Activated CD8-positive, alpha-beta memory T cell treated with anti-CD3 and anti-CD28 coated beads, Interleukin-2, amount 50 U/mL, for 48 hours (primary cell): Measurements from ENCODE around the gene IL7R.

ENCODE experiments used
- DNase-seq: peaks from one replicate; pipeline ENCODE4 v3.0.0-alpha.2; 2020

IL7R gene, protein sequence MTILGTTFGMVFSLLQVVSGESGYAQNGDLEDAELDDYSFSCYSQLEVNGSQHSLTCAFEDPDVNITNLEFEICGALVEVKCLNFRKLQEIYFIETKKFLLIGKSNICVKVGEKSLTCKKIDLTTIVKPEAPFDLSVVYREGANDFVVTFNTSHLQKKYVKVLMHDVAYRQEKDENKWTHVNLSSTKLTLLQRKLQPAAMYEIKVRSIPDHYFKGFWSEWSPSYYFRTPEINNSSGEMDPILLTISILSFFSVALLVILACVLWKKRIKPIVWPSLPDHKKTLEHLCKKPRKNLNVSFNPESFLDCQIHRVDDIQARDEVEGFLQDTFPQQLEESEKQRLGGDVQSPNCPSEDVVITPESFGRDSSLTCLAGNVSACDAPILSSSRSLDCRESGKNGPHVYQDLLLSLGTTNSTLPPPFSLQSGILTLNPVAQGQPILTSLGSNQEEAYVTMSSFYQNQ

DNA sequence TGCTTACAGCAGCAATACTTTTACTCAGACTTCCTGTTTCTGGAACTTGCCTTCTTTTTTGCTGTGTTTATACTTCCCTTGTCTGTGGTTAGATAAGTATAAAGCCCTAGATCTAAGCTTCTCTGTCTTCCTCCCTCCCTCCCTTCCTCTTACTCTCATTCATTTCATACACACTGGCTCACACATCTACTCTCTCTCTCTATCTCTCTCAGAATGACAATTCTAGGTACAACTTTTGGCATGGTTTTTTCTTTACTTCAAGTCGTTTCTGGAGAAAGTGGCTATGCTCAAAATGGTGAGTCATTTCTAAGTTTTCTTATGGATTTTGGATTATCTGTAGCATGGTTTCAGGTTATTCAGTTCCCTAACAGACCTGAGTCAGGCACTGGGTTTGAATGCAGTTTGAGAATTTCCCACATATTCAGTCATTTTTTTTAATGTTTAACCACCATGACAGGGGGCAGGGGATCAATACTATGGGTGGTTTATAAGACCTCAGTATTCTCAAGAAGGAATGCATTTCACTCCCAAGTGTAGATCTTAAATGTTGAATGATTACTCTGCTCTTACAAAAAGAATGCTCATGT is at the start of gene IL7R:
TSS of gene IL7R (plus strand) at position 127 of the 587 bp plus-strand sequence. CDS start at position 214, 87 bp downstream.
- DNase-seq: no peak

DNA sequence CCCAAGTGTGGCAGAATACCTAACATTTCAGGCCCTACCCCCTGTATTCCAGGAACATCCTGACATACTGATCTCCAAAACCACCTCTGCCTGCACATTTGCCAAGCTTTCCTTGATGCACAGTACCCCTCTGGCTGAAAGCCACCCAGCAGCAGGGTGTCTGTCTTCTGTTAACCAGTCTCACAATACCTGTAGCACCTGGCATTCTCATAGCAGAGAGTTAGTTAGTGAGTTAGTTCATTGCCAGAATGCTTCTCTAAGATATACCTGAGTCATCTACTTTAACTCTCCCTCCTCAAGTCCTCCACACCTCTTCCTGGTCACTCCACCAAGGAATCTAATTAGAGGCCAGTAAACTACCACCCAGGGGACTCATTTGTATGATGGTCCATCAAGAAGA is 46.1 kb upstream of the IL7R start:
- no peak for DNase-seq

DNA sequence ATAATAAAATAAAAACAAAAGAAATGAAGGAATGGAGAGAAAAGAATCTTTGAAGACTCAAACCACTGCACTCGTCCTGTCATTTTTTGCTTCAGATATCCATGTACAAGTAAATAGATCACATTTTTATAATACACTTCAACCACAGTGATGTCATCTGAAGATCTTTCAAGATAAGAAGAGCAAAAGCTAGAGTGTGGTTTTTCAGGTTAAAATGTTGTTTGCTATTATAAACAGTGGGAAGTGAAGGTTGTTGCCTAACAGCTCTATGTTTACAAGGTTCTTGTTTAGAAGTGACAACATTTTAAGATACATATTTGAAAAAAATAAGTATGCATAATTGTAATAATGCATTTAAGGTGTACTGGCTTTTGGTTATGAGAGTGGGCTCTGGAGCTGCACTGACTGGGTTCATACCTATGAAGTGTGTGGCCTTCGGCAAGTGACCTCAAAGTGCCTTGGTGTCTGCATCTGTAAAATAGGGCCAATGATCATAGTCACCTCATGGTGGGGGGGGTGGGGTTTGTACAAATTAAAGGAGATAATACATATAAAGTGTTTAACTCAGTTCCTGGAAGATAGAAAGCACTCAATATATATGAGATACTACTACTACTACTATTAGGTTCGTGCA is 45.5 kb upstream of the IL7R start:
- DNase-seq: no peak

DNA sequence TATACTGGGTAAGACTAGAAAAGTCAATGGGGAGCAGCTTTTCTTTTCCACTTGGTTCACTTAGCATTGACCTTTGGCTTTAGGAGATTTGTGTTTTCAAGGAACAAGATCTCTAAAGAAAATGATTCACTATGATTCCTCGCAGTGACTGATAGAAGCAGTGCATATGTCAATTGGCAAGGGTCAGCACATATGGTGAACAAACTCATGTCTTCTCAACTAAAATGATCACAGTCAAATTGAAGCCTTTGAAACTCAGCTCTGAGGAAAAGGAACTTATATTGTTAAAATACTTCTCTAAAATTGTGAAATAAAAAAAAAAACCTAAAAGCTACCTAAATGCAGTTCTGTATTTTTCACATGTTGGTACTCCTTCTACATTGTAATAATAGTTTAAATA is 43.2 kb upstream of the IL7R start:
- DNase-seq: no peak

DNA sequence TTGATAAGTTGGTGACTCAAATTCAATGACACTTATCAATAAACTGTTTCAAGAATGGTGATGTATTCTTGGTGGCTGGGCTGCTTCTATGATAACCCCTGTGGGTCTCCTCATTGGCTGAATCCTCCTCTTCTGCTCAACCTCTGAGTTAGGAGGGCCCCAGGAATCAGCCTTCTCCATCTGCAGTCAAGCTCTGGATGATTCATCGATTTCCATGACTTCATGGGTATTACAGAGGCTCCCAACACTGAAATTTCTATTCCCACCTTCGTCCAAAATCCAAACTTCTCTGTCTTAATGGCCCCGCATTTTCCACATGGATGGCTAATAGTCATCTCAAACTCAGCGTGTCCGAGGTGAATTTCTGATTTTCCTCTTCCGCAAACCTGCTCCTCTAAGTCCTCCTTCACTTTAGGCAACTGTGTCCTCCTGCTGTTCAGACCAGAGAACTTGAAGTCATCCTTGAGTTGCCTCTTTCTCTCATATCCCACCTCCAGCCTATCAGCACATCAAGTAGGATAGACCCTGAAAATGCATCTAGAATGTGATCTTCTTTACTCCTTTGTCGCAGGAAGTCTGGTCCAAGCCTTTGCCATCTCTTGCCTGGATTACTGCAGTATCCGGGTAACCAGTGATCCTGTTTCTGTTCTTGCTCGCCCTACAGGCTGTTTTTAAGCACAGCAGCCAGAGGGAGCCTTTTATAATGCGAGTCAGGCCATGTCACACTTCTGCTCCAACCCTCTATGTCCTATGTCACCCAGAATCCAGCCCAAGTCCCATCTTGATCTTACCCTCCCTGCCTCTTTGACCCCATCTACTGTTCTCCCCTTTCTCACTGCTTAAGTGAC is 41.4 kb upstream of the IL7R start:
- DNase-seq: no peak

DNA sequence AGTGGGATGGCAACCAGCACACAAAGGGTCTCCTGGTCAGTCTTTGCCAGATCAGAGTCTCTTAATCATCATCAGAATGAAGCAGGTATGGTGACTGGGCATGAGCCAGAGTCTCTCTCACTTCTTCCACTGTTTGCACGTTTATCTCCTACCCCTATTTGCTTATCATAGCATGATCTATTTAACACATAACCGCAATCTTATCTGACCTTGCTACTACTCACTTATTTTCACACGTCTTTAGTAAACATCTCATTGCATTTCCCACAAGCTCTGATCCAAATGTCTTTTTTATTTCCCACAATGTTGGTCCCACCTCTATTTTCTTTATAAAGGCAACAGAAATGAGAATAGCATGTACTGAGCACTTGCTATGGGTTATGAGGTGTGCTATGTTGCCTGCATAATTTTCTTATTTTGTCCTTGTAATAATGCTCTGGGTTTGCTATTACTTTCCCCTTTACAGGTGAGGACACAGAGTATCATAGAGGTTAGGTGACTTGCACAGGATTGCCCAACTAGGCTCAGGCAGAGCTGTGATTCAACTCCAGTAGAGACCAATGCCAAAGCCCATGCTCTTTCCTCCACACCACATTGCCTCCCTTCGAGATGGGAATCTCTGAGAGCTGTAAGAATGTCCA is 39.7 kb upstream of the IL7R start:
- DNase-seq: no peak

DNA sequence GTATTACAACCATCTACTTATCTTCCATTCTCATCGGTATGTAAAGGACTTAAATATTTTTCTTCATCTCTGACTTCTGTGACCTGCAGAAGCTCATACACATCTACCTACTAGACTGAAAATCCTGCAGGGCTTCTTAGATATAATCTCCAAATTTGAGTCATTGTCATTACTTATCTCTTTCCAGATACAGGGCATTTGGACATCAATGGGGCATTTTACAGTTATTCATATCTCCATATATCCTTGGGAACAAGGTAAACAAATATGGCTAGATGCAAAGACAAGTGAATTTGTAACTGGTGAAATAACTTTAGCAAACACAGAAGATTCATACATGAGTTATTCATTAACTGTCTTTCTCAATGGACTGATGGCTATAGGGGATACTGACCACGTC is 37.7 kb upstream of the IL7R start:
- DNase-seq: no peak

DNA sequence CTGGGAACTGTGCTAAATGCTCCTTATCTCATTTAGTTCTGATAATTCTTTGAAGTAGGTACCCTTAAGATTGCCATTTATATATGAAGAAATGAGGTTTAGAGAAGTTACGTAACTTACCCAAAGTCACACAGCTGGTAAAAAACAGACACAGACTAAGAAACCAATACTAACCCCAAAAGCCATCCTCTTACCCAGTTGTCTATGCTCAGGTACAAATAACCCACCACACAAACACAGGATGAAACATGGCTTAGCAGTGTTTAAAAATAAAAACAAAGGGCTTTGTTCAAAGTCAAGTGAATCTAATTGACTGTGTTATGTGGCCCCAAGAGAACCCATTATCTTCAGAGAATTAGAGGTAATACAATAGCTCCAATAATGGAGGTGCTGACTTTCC is 37.0 kb upstream of the IL7R start:
- DNase-seq: no peak

DNA sequence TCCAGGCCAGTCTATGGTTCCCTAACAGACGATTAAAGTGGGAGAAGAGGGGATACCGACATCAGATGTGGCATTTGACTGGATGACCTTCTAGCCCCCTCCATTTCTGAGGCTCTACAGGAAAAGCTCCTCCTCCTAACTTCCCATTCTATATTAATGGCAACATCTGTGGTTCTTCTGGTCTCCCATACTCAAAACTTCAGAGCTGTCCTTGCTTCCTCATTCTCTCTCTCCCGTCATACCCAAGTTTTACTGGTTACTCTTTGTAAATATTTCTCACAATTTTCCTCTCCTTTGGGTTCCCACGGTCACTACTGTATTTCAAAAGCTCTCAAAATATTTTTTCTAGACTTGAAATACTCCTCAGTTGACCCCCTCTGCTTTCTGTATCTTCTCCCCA is 36.0 kb upstream of the IL7R start:
- no peak for DNase-seq

DNA sequence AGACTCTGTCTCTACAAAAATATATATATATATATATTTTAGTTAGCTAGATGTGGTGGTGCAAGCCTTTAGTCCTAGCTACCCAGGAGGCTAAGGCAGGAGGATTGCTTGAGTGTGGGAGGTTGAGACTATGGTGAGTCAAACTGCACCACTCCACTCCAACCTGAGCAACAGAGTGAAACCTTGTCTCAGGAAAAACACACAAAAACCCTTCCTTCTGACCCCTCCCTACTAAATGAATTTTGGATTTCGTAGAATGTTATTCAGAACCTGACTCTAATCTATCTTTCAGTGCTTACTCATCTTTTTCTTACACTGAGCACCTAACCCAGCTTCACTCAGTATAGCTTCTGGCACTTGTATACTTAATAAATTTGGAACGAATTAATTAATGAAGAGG is 35.2 kb upstream of the IL7R start:
- no peak for DNase-seq

DNA sequence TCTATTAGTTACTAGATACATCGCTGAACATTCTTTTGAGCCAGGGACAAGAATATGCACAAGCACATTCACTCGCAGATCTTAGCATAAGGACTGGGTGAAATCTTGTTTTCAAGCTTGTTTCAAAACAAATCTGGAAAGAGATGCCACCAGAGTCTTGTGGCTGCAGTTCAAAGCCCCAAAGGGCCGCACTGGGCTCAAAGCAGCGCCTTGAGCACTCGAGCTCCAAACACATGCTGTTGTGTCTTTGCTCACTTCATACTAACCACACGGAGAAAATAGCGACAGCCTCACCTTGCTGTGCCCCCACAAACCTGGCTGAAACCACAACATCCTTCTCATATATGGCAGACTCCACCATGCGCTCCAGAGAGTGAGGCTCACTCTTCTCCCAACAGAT is 34.2 kb upstream of the IL7R start:
- DNase-seq: no peak

DNA sequence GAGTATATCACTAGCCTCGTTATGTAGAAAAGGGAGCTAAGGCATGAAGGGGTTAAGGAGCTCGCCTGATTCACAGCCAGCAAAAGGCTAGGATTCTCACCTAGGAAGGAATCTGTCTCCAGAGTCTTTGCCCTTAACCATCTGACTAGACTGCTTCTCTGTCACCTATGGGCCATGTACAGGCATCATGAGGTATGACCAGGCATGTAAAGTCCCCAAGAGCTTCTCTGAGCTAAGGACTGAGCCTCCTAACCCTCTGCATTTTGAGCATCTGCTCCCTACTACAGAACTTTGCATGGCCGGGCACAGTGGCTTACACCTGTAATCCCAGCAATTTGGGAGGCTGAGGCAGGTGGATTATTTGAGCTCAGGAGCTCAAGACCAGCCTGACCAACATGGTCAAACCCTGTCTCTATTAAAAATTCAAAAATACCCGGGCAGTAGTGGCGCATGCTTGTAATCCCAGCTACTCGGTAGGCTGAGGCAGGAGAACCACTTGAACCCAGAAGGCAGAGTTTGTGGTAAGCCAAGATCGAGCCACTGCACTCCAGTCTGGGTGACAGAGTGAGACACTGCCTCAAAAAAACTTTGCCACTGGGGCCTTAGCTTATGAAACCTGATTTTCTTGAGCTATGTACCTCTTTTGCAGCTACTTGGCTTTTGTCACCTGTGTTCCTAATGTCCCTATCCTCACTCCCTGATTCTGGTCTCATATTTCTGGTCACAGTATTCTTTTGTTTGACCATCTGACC is 33.2 kb upstream of the IL7R start:
- DNase-seq: no peak

DNA sequence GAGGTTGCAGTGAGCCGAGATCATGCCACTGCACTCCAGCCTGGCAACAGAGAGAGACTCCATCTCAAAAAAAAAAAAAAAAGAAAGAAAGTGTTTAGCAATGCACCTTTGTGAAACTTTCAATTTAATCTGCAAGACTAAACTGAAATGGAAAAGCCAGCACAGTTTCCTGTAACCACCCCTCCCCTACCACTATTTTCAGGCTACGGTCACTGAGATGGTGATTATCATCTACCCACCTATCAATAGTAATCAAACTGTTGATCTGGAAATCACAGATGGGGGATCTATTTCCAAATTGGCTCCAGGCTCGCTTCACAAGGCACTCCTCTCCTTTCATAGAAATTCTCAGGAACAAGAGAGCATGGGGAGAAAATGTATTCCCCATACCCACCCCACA is 30.6 kb upstream of the IL7R start:
- no peak for DNase-seq

DNA sequence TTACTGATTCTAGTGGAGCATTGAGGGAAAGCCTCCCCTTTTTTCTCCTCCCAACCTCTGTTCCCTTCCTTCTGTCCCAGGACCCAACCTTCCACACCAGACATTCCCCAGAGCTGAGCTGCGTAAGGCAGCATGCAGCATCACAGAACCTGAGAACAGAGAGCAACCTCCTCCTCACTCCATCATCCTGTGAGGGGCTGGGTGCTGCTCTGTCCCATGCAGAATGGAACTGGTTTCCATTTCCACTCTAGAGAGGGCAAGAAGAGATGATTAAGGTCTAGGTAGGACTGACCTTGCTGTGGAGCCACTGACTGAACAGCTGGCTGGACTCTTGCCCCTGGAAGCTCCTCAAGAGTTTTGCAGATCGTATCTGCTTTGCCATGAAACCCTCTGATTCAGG is 30.1 kb upstream of the IL7R start:
- no peak for DNase-seq

DNA sequence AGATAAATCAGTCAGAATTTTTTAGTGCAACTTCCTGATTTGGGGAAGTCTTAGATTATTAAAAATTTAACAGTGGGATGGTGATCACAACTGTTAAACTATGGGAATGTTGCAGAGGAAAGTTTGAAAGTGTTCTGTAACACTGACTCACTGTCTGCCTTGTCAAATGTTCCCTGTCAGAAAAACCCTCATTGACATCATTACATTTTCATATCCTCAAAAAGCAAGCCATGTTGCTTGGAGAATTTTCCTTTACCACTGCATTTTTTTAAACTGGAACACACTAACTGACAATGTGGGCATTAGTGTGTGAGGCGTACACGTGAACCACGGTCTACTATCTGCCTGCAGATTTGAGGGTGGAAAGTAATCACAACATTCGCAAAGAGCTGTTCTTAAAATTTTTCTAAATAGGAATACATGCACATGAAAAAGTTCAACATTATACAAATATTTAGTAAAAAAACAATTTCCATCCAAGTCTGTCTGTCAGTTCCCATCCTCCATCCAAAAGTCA is 28.6 kb upstream of the IL7R start:
- DNase-seq: no peak

DNA sequence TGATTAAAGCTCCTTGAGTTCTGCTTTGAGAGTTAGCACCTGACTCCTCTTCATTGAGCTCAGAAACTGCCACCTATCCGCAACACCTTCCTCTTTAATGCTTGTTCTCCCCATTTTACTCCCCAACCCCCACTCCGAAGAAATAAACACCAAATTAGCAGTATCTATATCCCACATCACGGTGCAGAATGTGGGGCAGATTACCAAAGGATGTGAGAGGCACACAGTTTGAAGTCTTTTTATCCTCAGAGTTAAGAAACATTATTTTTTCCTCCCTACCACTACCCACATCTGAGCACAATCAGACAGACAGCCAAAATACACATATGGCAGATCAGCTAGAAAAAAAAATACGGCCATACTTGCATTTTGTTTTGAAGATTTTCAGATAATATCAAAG is 26.1 kb upstream of the IL7R start:
- DNase-seq: no peak

DNA sequence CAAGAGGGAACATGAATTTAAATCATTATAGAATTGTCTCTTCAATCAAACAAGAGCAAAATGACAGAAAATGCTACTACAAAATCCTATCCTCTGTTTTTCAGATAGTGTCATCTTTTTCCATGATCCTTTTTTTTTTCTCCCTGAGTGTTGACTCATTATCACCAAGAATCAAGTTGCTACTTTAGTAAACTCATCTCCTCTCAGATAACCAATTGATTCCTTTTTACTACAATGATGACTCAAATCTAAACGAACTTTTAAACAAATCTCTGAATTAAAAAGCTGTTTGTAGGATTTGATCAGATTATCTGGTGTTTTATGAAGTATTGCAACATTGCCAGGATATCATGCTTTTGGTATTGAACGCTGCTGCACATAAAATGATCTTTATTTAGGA is 23.9 kb upstream of the IL7R start:
- DNase-seq: no peak

DNA sequence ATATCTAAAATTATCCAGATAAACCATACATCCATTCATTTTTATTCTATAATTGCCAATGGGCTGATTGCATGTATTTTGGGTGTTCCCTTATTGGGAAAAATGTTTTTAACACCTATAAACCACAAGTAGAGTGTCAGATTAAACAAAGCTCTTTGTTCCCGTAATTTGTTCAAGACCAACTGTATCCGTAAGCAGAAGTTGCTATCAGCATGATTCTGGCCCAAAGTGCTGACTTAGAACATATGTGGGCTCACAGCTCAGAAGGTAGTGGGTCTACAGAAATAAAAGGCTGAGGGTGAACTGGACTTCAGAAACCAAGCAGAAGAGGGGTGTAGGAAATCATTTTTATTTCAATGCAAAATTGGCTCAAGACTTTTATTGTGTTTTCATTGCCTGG is 23.5 kb upstream of the IL7R start:
- no peak for DNase-seq

DNA sequence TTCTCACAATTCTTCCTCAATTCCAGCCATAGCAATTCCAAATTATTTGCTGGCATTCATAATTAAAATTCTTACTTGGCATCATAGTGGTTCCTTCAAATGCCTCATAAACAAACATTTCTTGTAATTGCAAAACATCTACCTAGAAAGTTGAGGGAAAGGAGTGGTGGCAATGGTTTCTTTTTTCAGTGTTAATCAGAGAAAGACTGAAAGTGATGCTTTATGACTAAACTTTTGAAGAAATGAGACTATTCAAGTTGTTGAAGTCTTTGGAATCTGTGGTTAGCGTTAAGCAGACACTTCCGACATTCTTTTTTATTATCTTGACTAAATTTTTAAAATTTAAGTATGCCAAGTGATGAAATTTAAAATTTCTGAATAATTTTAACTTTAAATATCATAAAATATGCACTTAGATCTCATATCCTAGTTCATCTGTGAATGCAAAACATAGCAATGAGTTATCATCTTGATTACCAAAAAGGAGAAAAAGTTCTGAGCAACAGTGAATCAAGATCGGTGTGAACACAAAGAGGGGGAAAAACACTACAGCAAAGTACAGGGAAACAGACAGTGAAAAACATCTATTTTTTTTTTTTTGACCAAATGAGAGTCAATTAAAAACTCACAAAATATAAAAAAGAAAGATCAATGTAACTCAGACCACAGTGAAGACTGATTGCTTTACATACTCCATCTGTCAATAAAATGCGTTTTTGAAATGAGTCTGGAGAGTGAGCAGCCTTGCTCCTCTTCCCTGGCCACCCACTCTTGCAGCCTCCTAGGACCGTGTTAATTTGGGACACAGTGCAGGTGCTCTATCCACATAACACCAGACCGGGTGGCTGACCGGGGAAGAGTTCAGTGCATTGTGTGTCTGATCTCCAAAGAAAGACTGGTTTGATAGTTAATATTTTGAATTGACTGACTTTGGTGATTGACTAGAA is 20.6 kb upstream of the IL7R start:
- DNase-seq: no peak

DNA sequence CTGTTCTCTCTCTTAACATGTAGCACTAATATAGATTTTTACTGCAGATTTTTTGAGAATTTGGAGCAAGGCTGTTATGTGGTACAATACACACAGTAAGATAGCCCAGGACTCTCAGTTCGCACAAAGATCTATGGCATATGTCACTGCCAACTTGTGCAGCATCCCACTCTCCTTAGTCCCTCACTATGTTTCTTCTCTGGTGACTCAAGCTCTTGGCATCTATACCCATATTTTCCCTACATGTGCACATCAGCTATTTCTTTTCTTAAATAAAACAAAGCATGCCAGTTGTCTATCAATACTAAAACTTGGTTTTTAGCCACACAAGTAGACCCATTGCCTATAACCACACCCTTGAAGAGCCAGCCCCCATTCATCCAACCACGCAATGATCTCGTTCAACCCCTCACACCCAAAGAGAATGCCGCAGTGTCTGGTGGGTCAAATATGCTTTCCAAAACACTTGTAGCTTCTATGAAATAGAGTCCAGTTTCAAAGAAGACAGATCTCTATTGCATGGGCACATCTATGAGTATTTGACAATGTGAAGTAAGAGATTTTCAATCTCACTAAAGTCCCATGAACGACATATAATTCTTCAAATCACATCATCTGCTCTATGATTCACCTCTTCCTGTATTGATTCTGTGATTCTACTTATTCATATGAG is 18.2 kb upstream of the IL7R start:
- no peak for DNase-seq
